ENCODE measurements around the gene GRM5.
"Not testable (repeated sequence)": the region's sequence is repeated elsewhere in the genome, so short reads cannot be mapped to it uniquely, and the experiment has no call there.

GRM5 gene
- total RNA-seq = 0 to 0.49 (median 0) reads per million in 18 experiments

DNA sequence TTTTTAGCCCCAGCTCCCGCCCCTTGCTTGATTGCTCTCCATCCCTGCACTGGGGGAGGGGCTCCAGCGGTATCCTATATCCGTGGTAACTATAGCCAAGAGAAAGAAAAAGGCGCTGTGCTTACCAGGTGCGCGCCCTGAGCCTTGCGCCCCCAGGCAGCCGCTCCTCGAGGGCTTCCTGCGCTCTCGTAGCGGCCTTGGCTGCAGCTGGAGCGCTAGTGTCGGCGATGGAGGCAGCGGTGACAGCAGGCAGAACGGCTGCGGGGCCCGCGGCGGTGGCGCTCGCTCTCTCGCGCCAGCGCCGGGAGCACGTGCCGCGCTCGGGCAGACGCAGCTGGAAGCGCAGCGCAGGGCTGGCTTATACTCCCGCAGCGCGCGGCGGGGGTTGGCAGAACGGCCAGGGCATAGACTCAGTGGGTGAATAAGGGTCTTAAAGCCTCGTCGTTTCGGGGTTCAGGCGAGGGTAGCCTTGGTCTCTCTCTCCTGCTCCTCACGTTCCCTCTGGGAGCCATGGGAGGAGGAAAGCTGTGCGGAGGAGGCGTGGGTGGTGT lies at the start of gene GRM5:
Gene GRM5, minus strand, starts transcription at position 332 of the 551 bp plus-strand sequence. CDS start 18,110 bp downstream, outside the sequence.
- DNase-seq = not testable (repeated sequence)

DNA sequence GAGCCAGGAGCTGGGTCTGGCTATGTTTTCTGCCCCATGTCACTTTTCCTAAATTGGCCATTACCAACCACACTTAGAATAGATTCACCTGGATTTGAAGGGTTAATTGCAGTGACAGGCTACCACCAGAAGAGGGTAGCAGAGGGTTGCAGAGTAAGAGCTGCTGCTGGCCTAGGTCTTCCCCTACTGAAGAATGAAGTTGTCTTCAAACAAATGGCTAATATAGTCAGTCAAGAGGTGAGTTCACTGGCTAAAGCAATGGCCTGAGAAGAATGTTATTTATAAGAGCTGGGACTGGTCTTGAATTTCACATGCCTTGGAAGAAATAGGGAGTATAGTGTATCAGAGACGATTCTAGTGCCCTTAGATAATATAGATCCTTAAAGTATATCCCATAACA lies 32.2 kb upstream of the GRM5 start:
- peak; percentile 3 to 20 for DNase-seq

DNA sequence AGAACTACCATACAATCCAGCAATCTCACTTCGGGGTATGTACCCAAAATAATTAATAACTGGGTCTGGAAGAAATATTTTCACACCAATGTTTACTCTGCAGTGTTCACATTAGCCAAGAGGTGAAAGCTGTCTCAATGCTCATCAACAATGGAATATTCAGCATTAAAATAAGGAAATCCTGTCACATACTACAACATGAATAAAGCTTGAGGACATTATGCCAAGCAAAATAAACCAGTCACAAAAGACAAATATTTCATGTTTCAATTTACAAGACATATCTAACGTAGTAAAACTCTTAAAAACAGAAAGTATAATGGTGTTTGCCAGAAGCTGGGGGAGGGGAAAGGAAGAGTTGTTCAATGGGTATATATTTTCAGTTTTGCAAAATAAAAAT lies 28.0 kb upstream of the GRM5 start:
- not testable (repeated sequence) for DNase-seq

GRCh38 chr11:89084951-89085350 lies 19.2 kb upstream of the GRM5 start:
- DNase-seq = not testable (repeated sequence)

DNA sequence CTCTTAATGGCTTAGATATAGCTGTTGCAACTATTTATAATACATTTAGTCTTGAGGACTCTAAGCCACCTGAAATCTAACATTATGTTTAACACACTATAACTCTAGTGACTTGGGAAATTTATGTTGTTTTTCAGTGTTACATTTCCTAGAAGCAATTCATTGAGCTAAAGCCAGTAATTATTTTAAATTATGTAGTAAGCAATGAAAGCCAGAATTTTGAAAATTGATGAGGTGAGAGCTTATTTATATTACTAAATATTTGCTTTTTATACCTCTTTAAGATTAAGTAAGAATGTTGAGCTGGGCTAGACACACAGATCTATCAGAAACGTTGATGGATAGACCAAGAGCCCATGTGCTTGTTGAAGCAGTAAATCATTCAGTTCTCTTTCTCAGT lies 5.1 kb upstream of the GRM5 start:
- DNase-seq = not testable (repeated sequence)

GRCh38 chr11:89067264-89067663 lies 1.5 kb upstream of the GRM5 start:
- DNase-seq = no peak

DNA sequence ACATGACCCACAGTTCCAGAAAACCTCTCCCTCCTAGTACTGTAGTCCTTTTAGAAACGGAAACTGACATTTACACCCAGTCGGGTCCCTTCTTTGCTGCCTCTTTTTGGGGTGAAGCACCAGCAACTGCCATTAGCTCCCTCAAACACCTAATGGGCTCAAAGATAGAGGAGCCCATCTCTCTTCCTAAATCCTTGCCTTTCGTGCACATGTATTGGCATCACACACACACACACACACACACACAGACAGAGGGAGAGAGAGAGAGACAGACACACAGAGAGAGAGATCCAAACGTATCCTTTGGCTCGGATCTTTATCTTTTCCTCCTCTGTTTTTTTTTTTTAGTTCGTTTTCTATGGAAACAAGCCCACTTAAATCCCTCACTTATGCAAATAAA lies 716 bp downstream of the GRM5 start:
- no peak for DNase-seq

DNA sequence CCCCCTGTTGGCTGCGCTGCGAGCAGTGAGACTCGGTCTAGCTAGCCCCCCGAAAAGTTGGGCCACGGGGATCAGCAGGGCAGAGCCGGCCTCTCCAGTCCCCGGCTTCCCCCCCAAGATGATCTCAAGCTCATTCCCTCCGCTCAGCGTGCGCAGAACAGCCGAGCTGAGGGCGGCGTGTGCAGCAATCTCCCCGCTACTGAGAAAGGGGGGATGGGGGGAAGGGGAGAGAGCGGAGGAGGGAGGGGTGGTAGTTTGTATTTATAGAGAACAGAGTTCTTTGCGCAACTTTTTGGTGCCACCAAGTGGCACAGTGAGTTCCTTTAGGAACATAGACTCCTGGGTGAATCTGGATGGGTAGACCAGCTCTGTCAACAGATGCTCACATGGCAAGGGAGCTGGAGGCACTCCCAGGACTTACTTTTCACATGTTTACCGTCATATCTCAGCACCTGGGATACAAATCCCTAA lies 2.3 kb downstream of the GRM5 start:
- not testable (repeated sequence) for DNase-seq

- not testable (repeated sequence) for DNase-seq
Observed at GRCh38 chr11:89062771-89063298, 2.9 kb downstream of the GRM5 start.

DNA sequence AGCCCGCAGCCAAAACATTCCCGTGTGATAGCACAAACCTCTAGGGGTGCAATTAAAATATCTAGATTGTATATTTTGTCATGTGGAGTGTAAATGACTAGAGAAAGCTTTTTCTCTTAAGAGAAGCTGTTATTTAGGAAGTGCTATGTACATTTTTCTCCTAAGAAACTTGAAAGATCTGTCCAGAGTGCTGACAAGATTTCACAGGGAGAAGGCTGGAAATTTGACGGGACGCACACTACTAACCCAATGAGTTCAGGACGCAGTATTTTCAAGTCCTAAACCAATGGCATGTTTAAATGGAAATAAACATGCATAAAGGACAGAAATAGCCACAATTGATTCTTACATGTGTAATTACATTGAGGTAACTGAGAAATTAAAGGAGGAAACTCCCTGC lies 3.9 kb downstream of the GRM5 start:
- DNase-seq = not testable (repeated sequence)

DNA sequence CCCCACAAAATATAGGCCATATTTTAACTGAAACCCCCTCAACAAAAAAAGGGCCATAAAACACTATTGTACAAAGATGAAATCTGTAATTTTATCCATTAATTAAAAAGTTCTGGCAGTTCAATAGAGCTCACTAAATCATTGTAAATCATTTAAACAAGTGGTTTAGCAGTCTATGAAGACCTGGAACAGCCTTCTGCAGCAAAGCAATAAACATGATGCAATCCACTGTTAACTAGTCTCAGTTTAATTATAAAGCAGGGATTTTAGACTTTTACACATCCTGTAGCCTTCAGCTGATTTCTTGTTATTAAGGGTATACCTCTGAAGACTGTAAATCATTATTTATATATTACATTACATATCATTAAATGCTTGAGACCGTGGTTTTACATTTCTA lies 8.4 kb downstream of the GRM5 start:
- DNase-seq = not testable (repeated sequence)

- DNase-seq = no peak
Observed at GRCh38 chr11:89052220-89052619, 13.6 kb downstream of the GRM5 start.

DNA sequence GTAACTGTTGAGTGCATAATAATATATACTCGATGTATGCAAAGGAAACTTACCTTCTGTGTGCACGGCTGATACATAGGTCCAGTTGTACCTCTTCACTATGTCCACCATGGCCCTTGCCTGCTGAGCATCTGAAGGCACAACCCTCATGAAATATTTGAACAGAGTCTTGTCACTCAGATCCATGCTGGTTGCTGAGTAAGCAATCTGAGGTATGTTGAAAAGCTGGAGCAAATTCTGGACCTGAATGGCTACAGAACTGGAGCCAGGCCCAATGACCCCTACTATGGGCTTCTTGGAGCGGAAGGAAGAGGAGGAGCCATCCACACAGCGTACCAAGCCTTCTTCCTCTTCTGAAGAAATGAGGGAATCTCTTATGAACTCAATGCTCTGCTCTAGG lies 18.6 kb downstream of the GRM5 start:
- DNase-seq = not testable (repeated sequence)

- DNase-seq = not testable (repeated sequence)
Observed at GRCh38 chr11:89043861-89044588, 21.8 kb downstream of the GRM5 start.

DNA sequence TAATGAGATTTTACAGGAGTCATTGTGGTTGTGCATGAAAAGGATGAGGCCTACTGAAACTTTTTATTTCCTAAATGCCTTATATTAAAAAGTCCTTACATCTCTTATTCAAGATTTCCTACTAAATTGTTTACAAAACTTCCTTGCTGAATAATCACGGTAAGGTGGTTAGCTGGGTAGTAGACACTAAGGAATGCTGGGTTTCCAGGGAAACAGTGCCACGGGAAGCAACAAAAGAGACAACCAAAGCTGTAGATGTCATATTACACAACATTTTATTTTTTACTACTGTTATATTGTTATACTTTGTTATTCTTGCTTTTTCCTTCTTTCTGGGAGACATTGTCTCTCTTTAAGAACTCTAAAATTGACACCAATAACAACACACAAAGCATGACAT lies 36.1 kb downstream of the GRM5 start:
- not testable (repeated sequence) for DNase-seq

- no peak for DNase-seq
Observed at GRCh38 chr11:89021339-89021738, 44.4 kb downstream of the GRM5 start.

DNA sequence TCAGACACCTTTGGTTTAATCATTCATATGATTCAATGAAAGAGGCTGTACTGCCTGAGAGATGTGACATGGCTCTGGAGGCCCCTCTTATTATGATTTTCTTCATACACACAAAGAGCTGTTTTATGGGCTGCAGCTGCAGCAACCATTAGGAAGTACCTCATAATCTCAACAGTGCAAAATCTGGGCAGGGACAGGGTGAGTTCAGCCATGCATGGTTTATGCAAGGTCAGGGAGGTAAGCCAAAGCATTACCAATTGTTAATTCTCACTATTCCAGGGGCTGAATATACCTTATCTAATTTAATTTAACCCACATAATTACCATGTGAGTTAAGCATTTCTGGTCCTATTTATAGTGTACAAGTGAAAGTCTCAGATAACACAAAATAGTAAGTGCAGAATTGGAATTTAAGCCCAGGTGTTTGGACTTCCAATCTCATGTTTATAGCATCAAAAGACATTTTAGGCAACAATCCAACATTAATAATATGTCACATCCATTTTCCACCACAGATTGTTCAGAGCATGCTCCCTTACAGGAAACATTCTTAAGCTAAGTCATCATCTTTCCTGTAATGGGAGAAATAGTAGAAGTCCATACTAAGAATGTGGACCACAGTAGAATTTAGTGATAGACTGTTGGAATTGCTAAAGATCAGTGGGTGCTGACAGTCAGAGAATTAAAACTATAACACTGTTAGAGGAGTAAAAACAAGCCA lies 45.8 kb downstream of the GRM5 start:
- not testable (repeated sequence) for DNase-seq

GRCh38 chr11:89016214-89016613 lies 49.6 kb downstream of the GRM5 start:
- DNase-seq = no peak

DNA sequence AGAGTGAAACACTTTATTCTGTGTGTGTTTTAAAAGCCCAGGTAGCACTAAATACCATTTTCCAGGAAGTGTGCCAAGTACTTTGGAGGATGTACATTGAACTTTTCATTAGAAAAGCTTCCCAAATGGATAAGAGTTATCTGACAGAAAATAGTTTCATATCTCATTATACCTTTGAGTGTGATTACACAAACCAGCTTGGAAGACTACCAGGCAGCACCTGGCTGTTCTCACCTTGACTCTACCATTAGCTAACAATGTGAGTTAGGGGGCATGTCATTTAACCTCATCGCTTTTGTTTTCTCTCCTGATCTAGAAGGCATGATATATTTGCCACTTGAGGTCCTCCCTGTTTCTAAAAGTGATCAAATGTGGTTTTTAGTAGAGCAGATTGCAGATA lies 50.2 kb downstream of the GRM5 start:
- DNase-seq = no peak

- not testable (repeated sequence) for DNase-seq
Observed at GRCh38 chr11:89000852-89001251, 64.9 kb downstream of the GRM5 start.

- no peak for DNase-seq
Observed at GRCh38 chr11:88979641-88980040, 86.1 kb downstream of the GRM5 start.

GRCh38 chr11:88978992-88979391 lies 86.8 kb downstream of the GRM5 start:
- DNase-seq = not testable (repeated sequence)

- not testable (repeated sequence) for DNase-seq
Observed at GRCh38 chr11:88975441-88975840, 90.3 kb downstream of the GRM5 start.

Data from inflammatory macrophage (primary cell).